Measurements from ENCODE around the gene ADGB. TPM values are rescaled to one million over a fixed set of nuclear protein-coding genes. Genes with fewer than 3 reads are reported as not detected.

ADGB gene
- total and polyA plus RNA-seq, 9 of the 15 experiments (the other 6 are each of a cell fraction or from before 2014, with no cell fraction given): not detected

DNA sequence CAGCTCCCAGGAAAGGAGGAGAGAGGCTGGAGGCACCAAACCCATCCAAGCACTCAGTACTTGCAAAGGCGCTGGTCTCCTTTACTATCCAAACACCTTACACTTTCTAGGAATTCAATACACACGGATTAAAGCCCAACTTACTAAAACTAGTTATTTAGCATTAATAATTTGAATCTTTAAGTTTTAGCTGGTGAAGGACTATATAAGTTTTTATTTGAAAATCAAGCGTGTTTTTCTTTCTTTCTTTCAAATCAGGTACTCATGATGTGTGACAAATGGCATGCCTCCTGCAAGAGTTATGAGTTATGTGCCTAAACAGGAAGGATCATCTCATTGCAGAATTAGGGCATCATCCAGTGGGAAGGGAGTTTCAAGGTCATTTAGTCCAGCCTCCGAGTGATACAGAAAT, 263.7 kb downstream of the ADGB start (continued):
- TF ChIP-seq VEZF1 (CRISPR knock-in tag; IDR thresholded peaks at IDR 0.05) (no peak), MYC (IDR thresholded peaks at IDR 0.05; ENCODE audit: low read depth, low read length) (no peak), MYC (CRISPR knock-in tag; IDR thresholded peaks at IDR 0.05; ENCODE audit: borderline replicate concordance, low read depth) (no peak), SMAD1 (IDR thresholded peaks at IDR 0.05; ENCODE audit: low read depth, low read length, partially characterized antibody) (no peak), ZNF232 (CRISPR knock-in tag; IDR thresholded peaks at IDR 0.05) (no peak), ZNF444 (CRISPR knock-in tag; IDR thresholded peaks at IDR 0.05) (no peak), CBFA2T3 (IDR thresholded peaks at IDR 0.05) (no peak), SMAD2 (IDR thresholded peaks at IDR 0.05; ENCODE audit: low read depth, low read length) (no peak), L3MBTL2 (IDR thresholded peaks at IDR 0.05) (no peak), SNAPC5 (CRISPR knock-in tag; IDR thresholded peaks at IDR 0.05) (no peak), ARID3B (CRISPR knock-in tag; IDR thresholded peaks at IDR 0.05; ENCODE audit: borderline replicate concordance) (no peak), MYNN (IDR thresholded peaks at IDR 0.05) (peak; percentile 15; the same call in 1 of the 2 replicates), MYNN (CRISPR knock-in tag; IDR thresholded peaks at IDR 0.05) (no peak), KDM4B (IDR thresholded peaks at IDR 0.05; ENCODE audit: borderline replicate concordance in 2 of 2, low read depth in 1 of 2) (no peak)
- TF ChIP-seq, protein P1, sequence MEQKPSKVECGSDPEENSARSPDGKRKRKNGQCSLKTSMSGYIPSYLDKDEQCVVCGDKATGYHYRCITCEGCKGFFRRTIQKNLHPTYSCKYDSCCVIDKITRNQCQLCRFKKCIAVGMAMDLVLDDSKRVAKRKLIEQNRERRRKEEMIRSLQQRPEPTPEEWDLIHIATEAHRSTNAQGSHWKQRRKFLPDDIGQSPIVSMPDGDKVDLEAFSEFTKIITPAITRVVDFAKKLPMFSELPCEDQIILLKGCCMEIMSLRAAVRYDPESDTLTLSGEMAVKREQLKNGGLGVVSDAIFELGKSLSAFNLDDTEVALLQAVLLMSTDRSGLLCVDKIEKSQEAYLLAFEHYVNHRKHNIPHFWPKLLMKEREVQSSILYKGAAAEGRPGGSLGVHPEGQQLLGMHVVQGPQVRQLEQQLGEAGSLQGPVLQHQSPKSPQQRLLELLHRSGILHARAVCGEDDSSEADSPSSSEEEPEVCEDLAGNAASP (IDR thresholded peaks at IDR 0.05): no peak
- TF ChIP-seq, protein P2, sequence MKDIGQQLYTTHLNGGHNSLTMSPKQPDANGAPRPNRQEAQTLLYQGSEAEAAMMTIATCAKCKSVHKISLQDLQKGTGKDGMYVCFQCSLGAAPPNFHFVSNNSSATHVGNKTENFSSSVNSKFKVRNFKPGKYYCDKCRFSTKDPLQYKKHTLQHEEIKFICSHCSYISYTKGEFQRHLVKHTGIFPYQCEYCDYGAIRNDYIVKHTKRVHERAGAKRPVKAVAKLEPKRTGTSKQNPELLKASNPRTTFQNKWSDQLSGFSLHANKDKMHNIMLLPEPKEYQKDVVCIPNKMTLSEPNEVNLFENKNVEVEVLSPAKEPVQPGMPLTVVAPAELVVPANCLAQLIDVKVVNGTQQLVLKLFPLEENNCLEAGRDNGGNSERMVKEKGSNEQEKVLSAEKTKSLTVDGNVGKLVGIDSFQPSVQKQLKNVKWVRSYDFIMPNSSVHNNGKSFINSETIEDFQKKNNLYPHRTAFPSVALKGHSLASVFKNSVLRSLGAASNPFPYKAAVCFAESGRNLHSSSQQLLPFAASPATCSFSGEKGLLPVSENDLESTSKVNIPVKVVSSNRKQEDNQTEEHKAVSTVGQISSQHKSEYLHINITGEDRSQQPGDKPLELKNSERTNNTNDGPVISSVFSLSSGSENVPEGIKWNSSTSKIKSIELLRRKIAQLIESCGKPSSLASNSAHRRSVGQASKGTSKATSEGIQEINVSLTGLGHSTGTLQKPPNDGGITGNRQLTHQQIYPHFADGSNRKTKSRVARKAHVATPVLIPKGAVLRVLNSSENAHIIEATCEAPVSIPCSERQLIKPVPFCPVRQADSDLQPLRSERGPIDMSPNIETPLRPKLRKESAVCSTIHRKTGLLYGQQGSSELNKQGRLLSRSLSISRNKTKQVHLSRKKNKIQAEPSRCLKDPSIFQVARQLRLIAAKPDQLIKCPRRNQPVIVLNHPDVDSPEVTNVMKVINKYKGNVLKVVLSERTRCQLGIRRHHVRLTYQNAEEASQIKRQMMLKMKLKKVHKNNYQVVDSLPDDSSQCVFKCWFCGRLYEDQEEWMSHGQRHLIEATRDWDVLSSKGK (CRISPR knock-in tag; IDR thresholded peaks at IDR 0.05): 0 out of 2 replicates have a peak, but pooled peaks have one; percentile 13
- TF ChIP-seq, protein P3, sequence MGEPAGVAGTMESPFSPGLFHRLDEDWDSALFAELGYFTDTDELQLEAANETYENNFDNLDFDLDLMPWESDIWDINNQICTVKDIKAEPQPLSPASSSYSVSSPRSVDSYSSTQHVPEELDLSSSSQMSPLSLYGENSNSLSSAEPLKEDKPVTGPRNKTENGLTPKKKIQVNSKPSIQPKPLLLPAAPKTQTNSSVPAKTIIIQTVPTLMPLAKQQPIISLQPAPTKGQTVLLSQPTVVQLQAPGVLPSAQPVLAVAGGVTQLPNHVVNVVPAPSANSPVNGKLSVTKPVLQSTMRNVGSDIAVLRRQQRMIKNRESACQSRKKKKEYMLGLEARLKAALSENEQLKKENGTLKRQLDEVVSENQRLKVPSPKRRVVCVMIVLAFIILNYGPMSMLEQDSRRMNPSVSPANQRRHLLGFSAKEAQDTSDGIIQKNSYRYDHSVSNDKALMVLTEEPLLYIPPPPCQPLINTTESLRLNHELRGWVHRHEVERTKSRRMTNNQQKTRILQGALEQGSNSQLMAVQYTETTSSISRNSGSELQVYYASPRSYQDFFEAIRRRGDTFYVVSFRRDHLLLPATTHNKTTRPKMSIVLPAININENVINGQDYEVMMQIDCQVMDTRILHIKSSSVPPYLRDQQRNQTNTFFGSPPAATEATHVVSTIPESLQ (CRISPR knock-in tag; IDR thresholded peaks at IDR 0.05): no peak
- TF ChIP-seq, protein P4, sequence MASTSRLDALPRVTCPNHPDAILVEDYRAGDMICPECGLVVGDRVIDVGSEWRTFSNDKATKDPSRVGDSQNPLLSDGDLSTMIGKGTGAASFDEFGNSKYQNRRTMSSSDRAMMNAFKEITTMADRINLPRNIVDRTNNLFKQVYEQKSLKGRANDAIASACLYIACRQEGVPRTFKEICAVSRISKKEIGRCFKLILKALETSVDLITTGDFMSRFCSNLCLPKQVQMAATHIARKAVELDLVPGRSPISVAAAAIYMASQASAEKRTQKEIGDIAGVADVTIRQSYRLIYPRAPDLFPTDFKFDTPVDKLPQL (IDR thresholded peaks at IDR 0.05; ENCODE audit: extremely low read depth, insufficient read length): no peak
